Uterus (tissue), 2 donors: ENCODE results near the gene IMMP1L.

Experiments used
- POLR2A ChIP-seq, 2 donors: fragments of 450-650 bp; IDR thresholded peaks; one replicate each; pipeline ENCODE4 v1.6.1; 2016; ENCODE audit warnings: antibody characterized with exemption in 2 of 2, mild to moderate bottlenecking in 1 of 2, moderate library complexity in 1 of 2
- TF ChIP-seq, protein P1 (sequence below), 4 experiments: fragments of 200-600 bp in 2 of 4; fragments of 450-650 bp in 2 of 4; sonication (generic) in 2 of 4; IDR thresholded peaks; one replicate each; pipeline ENCODE4 v1.5.1; 2016 to 2019; ENCODE audit warnings: antibody characterized with exemption in 4 of 4, mild to moderate bottlenecking in 2 of 4, moderate library complexity in 1 of 4

DNA sequence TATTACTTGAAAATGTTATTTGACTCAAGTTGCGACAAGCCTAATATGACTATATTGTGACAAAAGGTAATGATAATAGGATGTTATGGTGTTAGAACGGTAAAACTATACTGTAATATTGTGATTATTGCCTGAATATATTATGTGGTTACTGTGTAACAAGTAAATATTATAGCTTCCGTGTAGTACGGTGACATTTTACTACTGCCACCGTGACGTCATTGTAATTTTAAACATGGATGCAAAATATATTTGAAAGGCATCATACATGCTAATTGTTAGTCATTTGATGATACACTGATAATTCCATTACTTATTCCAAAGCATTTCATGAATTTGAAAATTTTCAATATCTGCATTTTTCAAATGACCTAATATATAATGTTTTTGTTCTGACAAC is 2.7 kb upstream of the IMMP1L start:
- TF ChIP-seq, protein P1, sequence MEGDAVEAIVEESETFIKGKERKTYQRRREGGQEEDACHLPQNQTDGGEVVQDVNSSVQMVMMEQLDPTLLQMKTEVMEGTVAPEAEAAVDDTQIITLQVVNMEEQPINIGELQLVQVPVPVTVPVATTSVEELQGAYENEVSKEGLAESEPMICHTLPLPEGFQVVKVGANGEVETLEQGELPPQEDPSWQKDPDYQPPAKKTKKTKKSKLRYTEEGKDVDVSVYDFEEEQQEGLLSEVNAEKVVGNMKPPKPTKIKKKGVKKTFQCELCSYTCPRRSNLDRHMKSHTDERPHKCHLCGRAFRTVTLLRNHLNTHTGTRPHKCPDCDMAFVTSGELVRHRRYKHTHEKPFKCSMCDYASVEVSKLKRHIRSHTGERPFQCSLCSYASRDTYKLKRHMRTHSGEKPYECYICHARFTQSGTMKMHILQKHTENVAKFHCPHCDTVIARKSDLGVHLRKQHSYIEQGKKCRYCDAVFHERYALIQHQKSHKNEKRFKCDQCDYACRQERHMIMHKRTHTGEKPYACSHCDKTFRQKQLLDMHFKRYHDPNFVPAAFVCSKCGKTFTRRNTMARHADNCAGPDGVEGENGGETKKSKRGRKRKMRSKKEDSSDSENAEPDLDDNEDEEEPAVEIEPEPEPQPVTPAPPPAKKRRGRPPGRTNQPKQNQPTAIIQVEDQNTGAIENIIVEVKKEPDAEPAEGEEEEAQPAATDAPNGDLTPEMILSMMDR (IDR thresholded peaks at IDR 0.05), result no peak
- no peak for TF ChIP-seq POLR2A (IDR thresholded peaks at IDR 0.05)
